CD8-positive, alpha-beta memory T cell (primary cell): ENCODE results near the gene EMILIN2. TPM values are rescaled to one million over a fixed set of nuclear protein-coding genes. Genes with fewer than 3 reads are reported as not detected.

Experiments used
- CTCF ChIA-PET: fragments of 350-600 bp; sonication (Branson Sonifier 250); formaldehyde crosslinking; loops from one replicate; lab custom pipeline; 2021; ENCODE audit warnings: antibody characterized with exemption; lab: Charles Lee
- POLR2A ChIA-PET: fragments of 350-600 bp; sonication (Branson Sonifier 250); formaldehyde crosslinking; loops from one replicate; lab custom pipeline; 2021; ENCODE audit warnings: antibody characterized with exemption; lab: Charles Lee
- DNase-seq, 5 donors: peaks; one replicate each; pipeline versions ENCODE4 v3.0.0 to v3.0.0-alpha.2; 2020 to 2022; ENCODE audit warnings: mixed read lengths in 1 of 5
- H3K27ac ChIP-seq: one replicate; pipeline ENCODE4 v1.7.0; 2013; ENCODE audit warnings: low read depth, mild to moderate bottlenecking, low read length, moderate library complexity
- H3K27me3 ChIP-seq: 2 replicates; pipeline ENCODE4 v1.7.0; 2013; ENCODE audit warnings: low read length, mild to moderate bottlenecking; ENCODE audit not compliant: insufficient read depth, poor library complexity, severe bottlenecking
- H3K36me3 ChIP-seq: 2 replicates; pipeline ENCODE4 v1.7.0; 2013; ENCODE audit warnings: mild to moderate bottlenecking, low read length, moderate library complexity; ENCODE audit not compliant: insufficient read depth
- H3K4me1 ChIP-seq: 2 replicates; pipeline ENCODE4 v1.7.0; 2013; ENCODE audit warnings: mild to moderate bottlenecking, low read length, moderate library complexity; ENCODE audit not compliant: insufficient read depth
- H3K4me3 ChIP-seq: 2 replicates; pipeline ENCODE4 v1.7.0; 2013; ENCODE audit warnings: mild to moderate bottlenecking, low read length
- H3K9me3 ChIP-seq: 2 replicates; pipeline ENCODE4 v1.7.0; 2013; ENCODE audit warnings: mild to moderate bottlenecking, low read length
- H3K27ac Mint-ChIP-seq, 8 donors: one replicate each; pipeline ENCODE4 v1.8.0; 2020 to 2021; ENCODE audit warnings: mixed read lengths in 8 of 8, mild to moderate bottlenecking in 6 of 8, inconsistent platforms in 3 of 8, moderate library complexity in 3 of 8
- H3K27me3 Mint-ChIP-seq, 2 donors: one replicate each; pipeline ENCODE4 v1.8.0; 2020 to 2021; ENCODE audit warnings: mixed read lengths in 2 of 2, mild to moderate bottlenecking in 1 of 2, moderate library complexity in 1 of 2
- H3K36me3 Mint-ChIP-seq, 3 donors: one replicate each; pipeline ENCODE4 v1.8.0; 2020 to 2021; ENCODE audit warnings: mixed read lengths in 3 of 3, inconsistent platforms in 1 of 3, mild to moderate bottlenecking in 1 of 3
- H3K4me1 Mint-ChIP-seq, 3 donors: one replicate each; pipeline ENCODE4 v1.8.0; 2020 to 2021; ENCODE audit warnings: mixed read lengths in 3 of 3, inconsistent platforms in 1 of 3, mild to moderate bottlenecking in 1 of 3
- H3K4me3 Mint-ChIP-seq, 7 donors: one replicate each; pipeline ENCODE4 v1.8.0; 2020 to 2021; ENCODE audit warnings: mixed read lengths in 7 of 7, mild to moderate bottlenecking in 6 of 7, moderate library complexity in 4 of 7, inconsistent platforms in 2 of 7
- H3K9me3 Mint-ChIP-seq, 5 donors: one replicate each; pipeline ENCODE4 v1.8.0; 2020 to 2022; ENCODE audit warnings: mixed read lengths in 5 of 5, mild to moderate bottlenecking in 3 of 5, moderate library complexity in 2 of 5, inconsistent platforms in 1 of 5
- polyA plus RNA-seq: library from polyadenylated mRNA; unstranded; fragments of 300-500 nt; fragmentation: Illumina TruSeq; gene quantifications from one replicate; pipeline ENCODE4 v1.2.3, GENCODE V29; 2021
- total RNA-seq, 2 experiments: library from RNA; stranded (reverse); gene quantifications; one replicate each; pipeline ENCODE4 v1.2.3, GENCODE V29; 2021

The EMILIN2 gene
- total and polyA plus RNA-seq, 3 experiments from 2014 or later: 4.5 to 27.8 (median 22.7) TPM

GRCh38 chr18:2921778-2922177 lies 75.0 kb downstream of the EMILIN2 start:
- peaks cover 80% of the 10 kb centered on the region for H3K36me3 ChIP-seq
- H3K4me3 Mint-ChIP-seq: no peak overlapping the region
- no peaks in the 10 kb centered on the region for H3K4me1 ChIP-seq
- H3K27me3 ChIP-seq: no peaks in the 10 kb centered on the region
- no peaks in the 10 kb centered on the region for H3K9me3 Mint-ChIP-seq
- peaks cover 9 to 97% (median 29%) of the 10 kb centered on the region in 3 donors for H3K36me3 Mint-ChIP-seq
- ChIA-PET POLR2A (no interaction called here), CTCF (no interaction called here)
- H3K4me3 ChIP-seq: no peak overlapping the region
- no peak overlapping the region for H3K27ac ChIP-seq
- no peak for DNase-seq
- peak overlapping the region in 1 of 8 donors; percentile 43 for H3K27ac Mint-ChIP-seq
- H3K9me3 ChIP-seq: no peaks in the 10 kb centered on the region
- H3K4me1 Mint-ChIP-seq: peaks cover 8 to 13% (median 8%) of the 10 kb centered on the region in 3 donors
- H3K27me3 Mint-ChIP-seq: peaks cover 0 to 1% of the 10 kb centered on the region in 2 donors

GRCh38 chr18:2923464-2923863 lies 76.7 kb downstream of the EMILIN2 start:
- ChIA-PET POLR2A (no interaction called here), CTCF (interaction anchor here (0.9 to 2.7 kb wide), 4 partner anchors 62 to 140 kb away, joined by 3 to 8 read pairs (median 4); no protein-coding TSS in a partner anchor)
- Histone ChIP-seq H3K4me1 (no peaks in the 10 kb centered on the region), H3K27ac (no peak overlapping the region), H3K4me3 (no peak overlapping the region), H3K36me3 (peaks cover 92% of the 10 kb centered on the region), H3K27me3 (no peaks in the 10 kb centered on the region), H3K9me3 (no peaks in the 10 kb centered on the region)
- no peak overlapping the region for H3K4me3 Mint-ChIP-seq
- peaks cover 9 to 98% (median 32%) of the 10 kb centered on the region in 3 donors for H3K36me3 Mint-ChIP-seq
- peaks cover 0 to 1% of the 10 kb centered on the region in 2 donors for H3K27me3 Mint-ChIP-seq
- DNase-seq: no peak
- H3K9me3 Mint-ChIP-seq: no peaks in the 10 kb centered on the region
- peak overlapping the region in 4 of 8 donors; percentile 11 to 66 (median 50) for H3K27ac Mint-ChIP-seq
- peaks cover 0 to 3% (median 0%) of the 10 kb centered on the region in 3 donors for H3K4me1 Mint-ChIP-seq

GRCh38 chr18:2924920-2925319 lies 78.1 kb downstream of the EMILIN2 start:
- H3K4me3 Mint-ChIP-seq: no peak overlapping the region
- Histone ChIP-seq H3K27me3 (no peaks in the 10 kb centered on the region), H3K4me1 (no peaks in the 10 kb centered on the region), H3K4me3 (no peak overlapping the region), H3K27ac (no peak overlapping the region), H3K9me3 (no peaks in the 10 kb centered on the region), H3K36me3 (peaks cover 93% of the 10 kb centered on the region)
- CTCF ChIA-PET: interaction anchor here (1.2 to 2.7 kb wide), 6 partner anchors 9 to 69 kb away, joined by 3 to 8 read pairs (median 4); no protein-coding TSS in a partner anchor
- no peaks in the 10 kb centered on the region for H3K9me3 Mint-ChIP-seq
- H3K27me3 Mint-ChIP-seq: peaks cover 0 to 1% of the 10 kb centered on the region in 2 donors
- H3K27ac Mint-ChIP-seq: peak overlapping the region in 2 of 8 donors; percentile 3 to 90
- no peak for DNase-seq
- POLR2A ChIA-PET: no interaction called here
- peaks cover 12 to 98% (median 35%) of the 10 kb centered on the region in 3 donors for H3K36me3 Mint-ChIP-seq
- no peaks in the 10 kb centered on the region for H3K4me1 Mint-ChIP-seq

GRCh38 chr18:2926528-2926927 lies 79.7 kb downstream of the EMILIN2 start:
- Histone ChIP-seq H3K27ac (no peak overlapping the region), H3K36me3 (peaks cover 93% of the 10 kb centered on the region), H3K4me3 (no peak overlapping the region), H3K27me3 (no peaks in the 10 kb centered on the region), H3K9me3 (no peaks in the 10 kb centered on the region), H3K4me1 (no peaks in the 10 kb centered on the region)
- Mint-ChIP-seq H3K9me3 (no peaks in the 10 kb centered on the region), H3K4me1 (no peaks in the 10 kb centered on the region), H3K27ac (peak overlapping the region in 1 of 8 donors; percentile 38), H3K36me3 (peaks cover 9 to 97% (median 32%) of the 10 kb centered on the region in 3 donors), H3K27me3 (peaks cover 0 to 1% of the 10 kb centered on the region in 2 donors), H3K4me3 (no peak overlapping the region)
- ChIA-PET POLR2A (no interaction called here), CTCF (no interaction called here)
- DNase-seq: no peak

GRCh38 chr18:2927745-2928144 lies 80.9 kb downstream of the EMILIN2 start:
- no peaks in the 10 kb centered on the region for H3K9me3 Mint-ChIP-seq
- Histone ChIP-seq H3K27ac (no peak overlapping the region), H3K4me3 (no peak overlapping the region), H3K36me3 (peaks cover 92% of the 10 kb centered on the region), H3K9me3 (no peaks in the 10 kb centered on the region), H3K27me3 (no peaks in the 10 kb centered on the region), H3K4me1 (peaks cover 5% of the 10 kb centered on the region)
- H3K27me3 Mint-ChIP-seq: peaks cover 0 to 1% of the 10 kb centered on the region in 2 donors
- peak overlapping the region in 3 of 8 donors; percentile 2 to 74 (median 17) for H3K27ac Mint-ChIP-seq
- H3K4me3 Mint-ChIP-seq: no peak overlapping the region
- DNase-seq: no peak
- peaks cover 6 to 8% (median 6%) of the 10 kb centered on the region in 3 donors for H3K4me1 Mint-ChIP-seq
- POLR2A ChIA-PET: interaction anchor here (0.6 kb wide), 1 partner anchor 49 kb away, joined by 3 read pairs; no protein-coding TSS in a partner anchor
- CTCF ChIA-PET: interaction anchor here (1.1 to 4.1 kb wide), 5 partner anchors 9 to 224 kb away, joined by 3 to 23 read pairs (median 5); no protein-coding TSS in a partner anchor
- peaks cover 15 to 96% (median 31%) of the 10 kb centered on the region in 3 donors for H3K36me3 Mint-ChIP-seq

- Mint-ChIP-seq H3K4me1 (peaks cover 29 to 47% (median 45%) of the 10 kb centered on the region in 3 donors), H3K27ac (peak overlapping the region; percentile 85 to 96 (median 91)), H3K36me3 (peaks cover 15 to 91% (median 30%) of the 10 kb centered on the region in 3 donors), H3K9me3 (no peaks in the 10 kb centered on the region), H3K27me3 (no peaks in the 10 kb centered on the region), H3K4me3 (peak overlapping the region in 4 of 7 donors; percentile 8 to 42 (median 20))
- Histone ChIP-seq H3K36me3 (peaks cover 73% of the 10 kb centered on the region), H3K9me3 (no peaks in the 10 kb centered on the region), H3K4me1 (peaks cover 9% of the 10 kb centered on the region), H3K27me3 (no peaks in the 10 kb centered on the region), H3K4me3 (no peak overlapping the region), H3K27ac (no peak overlapping the region)
- DNase-seq: peak in 4 of 5 donors; percentile 22 to 69 (median 60)
- ChIA-PET POLR2A (interaction anchor here (1.0 to 2.1 kb wide), 3 partner anchors 34 to 53 kb away, joined by 3 to 10 read pairs (median 4); no protein-coding TSS in a partner anchor), CTCF (interaction anchor here (0.8 to 3.5 kb wide), 27 partner anchors 8 to 315 kb away, joined by 3 to 30 read pairs (median 6); partner anchors contain the start of gene MYL12A)
These were observed 85.7 kb downstream of the EMILIN2 start for GRCh38 chr18:2932247-2933181.

- Histone ChIP-seq H3K4me1 (peaks cover 9% of the 10 kb centered on the region), H3K9me3 (no peaks in the 10 kb centered on the region), H3K27me3 (no peaks in the 10 kb centered on the region), H3K4me3 (no peak overlapping the region), H3K27ac (no peak overlapping the region), H3K36me3 (peaks cover 63% of the 10 kb centered on the region)
- no peaks in the 10 kb centered on the region for H3K27me3 Mint-ChIP-seq
- no peak overlapping the region for H3K4me3 Mint-ChIP-seq
- peaks cover 15 to 91% (median 26%) of the 10 kb centered on the region in 3 donors for H3K36me3 Mint-ChIP-seq
- DNase-seq: no peak
- POLR2A ChIA-PET: interaction anchor here (1.0 to 2.1 kb wide), 3 partner anchors 33 to 51 kb away, joined by 3 to 10 read pairs (median 4); no protein-coding TSS in a partner anchor
- peaks cover 29 to 47% (median 45%) of the 10 kb centered on the region in 3 donors for H3K4me1 Mint-ChIP-seq
- CTCF ChIA-PET: interaction anchor here (0.7 to 3.2 kb wide), 19 partner anchors 9 to 314 kb away, joined by 3 to 30 read pairs (median 6); partner anchors contain the start of gene MYL12A
- H3K27ac Mint-ChIP-seq: peak overlapping the region in 7 of 8 donors; percentile 41 to 94 (median 67)
- H3K9me3 Mint-ChIP-seq: no peaks in the 10 kb centered on the region
These were observed 87.2 kb downstream of the EMILIN2 start for GRCh38 chr18:2933995-2934394.
